T-helper 2 cell treated with Interferon-gamma antibody and Interleukin-4, amounts not matched to agents 100 ng/mL and 5 ng/mL, for 36 hours (primary cell): ENCODE measurements around the gene HCN2. TPM values are rescaled to one million over a fixed set of nuclear protein-coding genes. Genes with fewer than 3 reads are reported as not detected.

Experiments
- intact Hi-C: fragments of 100-400 bp; cut with micrococcal nuclease; formaldehyde crosslinking; loops from one replicate; pipeline ENCODE4 v1.15.1; 2023
- total RNA-seq: library from RNA; stranded (reverse); gene quantifications from 2 replicates; pipeline ENCODE4 v1.2.3, GENCODE V29; 2022

Gene HCN2
- total RNA-seq, 1 donor from 2014 or later: 1.5 TPM

DNA sequence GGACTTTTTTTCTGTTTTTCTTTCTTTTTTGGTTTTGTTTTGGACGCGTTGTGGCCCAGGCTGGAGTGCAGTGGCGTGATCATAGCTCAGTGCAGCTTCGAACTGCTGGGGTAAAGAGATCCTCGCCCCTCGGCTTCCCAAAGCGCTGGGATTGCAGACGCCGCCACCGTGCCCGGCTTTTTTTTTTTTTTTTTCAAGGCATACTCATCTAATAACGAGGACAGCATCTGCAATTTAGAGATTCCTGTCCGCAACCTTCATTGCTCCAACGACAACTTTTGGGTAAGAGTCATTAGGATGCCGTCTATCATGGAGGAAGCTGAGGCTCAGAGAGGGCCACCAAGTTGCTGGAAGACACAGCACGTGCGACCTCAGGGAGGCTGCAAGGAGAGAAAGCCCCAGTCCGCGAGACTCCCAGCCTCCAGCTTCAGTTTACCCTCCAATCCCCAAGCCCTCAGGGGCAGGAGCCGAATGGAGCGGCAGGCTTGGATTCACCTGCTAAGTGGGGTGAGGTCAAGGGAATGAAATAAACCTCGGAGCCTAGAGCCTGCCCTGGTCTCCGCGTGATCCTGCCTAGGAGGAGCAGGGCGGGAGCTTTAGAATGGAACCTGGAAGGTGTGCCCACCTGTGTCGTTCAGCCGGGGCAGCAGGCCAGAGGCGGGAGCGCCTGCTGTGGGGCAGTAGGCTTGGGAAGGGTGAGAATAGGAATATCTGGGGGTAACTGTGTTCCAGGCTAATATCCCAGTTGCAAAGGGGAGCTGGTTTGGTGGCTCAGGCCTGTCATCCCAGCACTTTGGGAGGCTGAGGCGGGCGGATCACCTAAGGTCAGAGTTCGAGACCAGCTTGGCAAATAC lies 44.3 kb downstream of the HCN2 start:
- intact Hi-C loops: loop anchor here (1.0 to 2.0 kb wide), 3 partner anchors 23 to 127 kb away; partner anchors contain the start of genes RNF126 and TPGS1

GRCh38 chr19:634975-635652 lies 45.4 kb downstream of the HCN2 start:
- intact Hi-C loops: no loop called here

- intact Hi-C loops: loop anchor here (1.0 kb wide), 1 partner anchor 41 kb away; no protein-coding TSS in a partner anchor
Measured at GRCh38 chr19:638906-639252, 49.2 kb downstream of the HCN2 start.

DNA sequence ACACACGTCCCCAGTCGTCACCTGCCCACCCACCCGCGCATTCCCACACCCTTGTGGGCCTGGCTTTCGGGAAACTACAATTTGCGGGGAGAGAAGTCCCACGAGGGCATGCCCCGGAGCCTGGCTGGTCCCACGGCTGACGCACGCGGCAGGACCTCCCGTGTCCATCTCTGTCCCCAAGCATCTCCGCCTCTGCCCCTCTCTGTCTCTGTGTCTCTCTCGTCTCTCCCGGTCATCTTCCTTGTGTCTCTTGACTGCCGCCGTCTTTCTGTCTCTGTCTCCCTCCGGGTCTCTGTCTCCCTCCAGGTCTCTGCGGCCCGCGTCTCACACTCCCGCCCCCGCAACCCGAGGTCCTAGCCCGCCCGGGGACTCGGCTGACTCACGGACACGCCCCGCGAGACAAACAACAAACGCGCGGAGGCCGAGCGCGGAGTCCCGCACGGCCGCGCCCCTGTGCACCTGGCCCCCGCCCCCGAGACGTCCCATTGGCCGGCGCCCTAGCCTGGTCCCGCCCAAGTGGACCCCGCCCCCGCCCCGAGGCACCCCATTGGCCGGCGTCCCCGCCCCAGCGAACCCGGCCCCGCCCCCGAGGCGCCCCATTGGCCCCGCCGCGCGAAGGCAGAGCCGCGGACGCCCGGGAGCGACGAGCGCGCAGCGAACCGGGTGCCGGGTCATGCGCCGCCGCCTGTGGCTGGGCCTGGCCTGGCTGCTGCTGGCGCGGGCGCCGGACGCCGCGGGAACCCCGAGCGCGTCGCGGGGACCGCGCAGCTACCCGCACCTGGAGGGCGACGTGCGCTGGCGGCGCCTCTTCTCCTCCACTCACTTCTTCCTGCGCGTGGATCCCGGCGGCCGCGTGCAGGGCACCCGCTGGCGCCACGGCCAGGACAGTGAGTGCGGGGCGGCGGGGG lies 49.8 kb downstream of the HCN2 start, which contains the start of gene FGF22:
Gene FGF22 (plus strand): TSS at position 627 of the 908 bp plus-strand sequence. CDS start 47 bp downstream, at position 674.
- intact Hi-C loops: loop anchor here (1.0 kb wide), 1 partner anchor 41 kb away; no protein-coding TSS in a partner anchor

- intact Hi-C loops: no loop called here
Measured at GRCh38 chr19:640161-640558, 50.5 kb downstream of the HCN2 start.

DNA sequence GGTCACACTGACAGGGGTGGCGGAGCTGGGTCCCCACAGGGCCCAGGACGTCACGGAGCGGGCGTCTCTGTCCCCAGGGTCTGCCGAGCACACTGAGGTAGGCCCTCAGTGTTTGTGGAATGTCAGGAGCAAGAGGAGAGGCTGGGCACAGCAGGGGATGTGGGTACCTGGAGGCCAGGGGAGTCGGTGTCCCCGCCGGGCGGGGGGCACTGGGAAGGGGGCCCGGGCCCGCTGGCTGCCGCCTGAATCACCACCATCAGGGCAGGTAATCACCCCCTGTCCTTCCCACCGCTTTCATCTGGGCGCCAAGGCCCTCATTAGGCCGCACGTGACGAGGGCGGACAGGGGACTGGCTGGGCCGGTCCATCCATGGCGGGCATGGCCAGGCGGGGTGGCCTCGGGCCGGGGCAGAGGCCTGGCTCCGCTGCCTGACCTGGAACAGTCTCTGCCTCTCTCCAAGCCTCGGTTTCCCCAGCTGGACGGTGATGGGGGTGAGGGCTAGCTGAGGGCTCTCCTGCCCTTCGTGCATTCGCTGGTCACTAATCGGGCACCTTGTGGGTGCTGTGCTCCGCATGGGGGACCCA lies 51.0 kb downstream of the HCN2 start:
- intact Hi-C loops: no loop called here

DNA sequence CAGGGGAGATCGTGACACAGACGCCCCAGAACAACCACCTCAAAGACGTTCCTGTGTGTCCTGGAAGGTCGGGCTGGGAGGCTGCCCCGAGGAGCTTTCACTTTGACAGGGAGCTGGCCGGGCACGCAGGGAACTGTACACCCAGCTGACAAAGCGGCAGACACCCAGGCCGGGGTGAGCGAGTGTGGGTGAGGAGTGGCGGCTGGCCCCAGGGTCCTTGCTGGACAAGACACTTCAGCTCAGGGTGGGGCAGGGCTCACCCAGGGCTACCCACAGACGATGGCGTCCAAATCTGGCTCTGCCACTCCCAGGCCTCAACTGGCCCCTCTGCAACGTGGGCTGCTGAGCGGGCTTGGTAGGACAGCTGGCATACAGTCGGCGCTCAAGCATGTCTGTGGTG lies 52.0 kb downstream of the HCN2 start:
- intact Hi-C loops: no loop called here

DNA sequence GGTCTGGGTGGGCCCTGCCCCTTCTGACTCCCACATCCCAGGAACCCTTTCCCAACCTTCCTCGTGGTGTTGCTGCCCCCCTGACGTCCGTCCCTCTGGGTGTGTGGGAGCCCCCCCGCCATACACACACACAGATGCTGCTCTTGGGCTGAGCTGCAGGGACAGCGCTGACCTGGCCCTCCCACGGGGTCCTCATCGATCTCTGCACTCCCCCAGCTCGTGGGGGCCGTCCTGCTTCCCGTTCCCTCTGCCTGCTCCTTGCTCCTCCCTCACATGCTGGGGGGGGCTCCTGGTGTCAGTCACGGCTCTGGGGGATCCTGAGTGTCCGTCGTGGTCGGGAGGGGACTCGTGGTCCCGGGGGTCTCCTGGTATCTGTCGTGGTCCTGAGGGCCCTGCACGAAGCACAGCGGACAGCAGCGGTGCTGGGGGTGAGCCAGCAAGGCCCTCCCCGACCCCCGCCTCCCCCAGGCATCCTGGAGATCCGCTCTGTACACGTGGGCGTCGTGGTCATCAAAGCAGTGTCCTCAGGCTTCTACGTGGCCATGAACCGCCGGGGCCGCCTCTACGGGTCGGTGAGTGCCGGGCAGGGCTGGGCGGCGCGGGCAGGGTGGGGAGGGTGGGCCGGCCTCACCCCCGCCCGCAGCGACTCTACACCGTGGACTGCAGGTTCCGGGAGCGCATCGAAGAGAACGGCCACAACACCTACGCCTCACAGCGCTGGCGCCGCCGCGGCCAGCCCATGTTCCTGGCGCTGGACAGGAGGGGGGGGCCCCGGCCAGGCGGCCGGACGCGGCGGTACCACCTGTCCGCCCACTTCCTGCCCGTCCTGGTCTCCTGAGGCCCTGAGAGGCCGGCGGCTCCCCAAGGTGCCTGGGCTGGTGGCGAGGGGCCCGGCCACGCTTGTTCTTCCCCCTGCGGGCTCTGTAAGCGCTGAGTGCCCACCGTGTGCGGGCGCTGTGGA lies 53.4 kb downstream of the HCN2 start:
- intact Hi-C loops: no loop called here

DNA sequence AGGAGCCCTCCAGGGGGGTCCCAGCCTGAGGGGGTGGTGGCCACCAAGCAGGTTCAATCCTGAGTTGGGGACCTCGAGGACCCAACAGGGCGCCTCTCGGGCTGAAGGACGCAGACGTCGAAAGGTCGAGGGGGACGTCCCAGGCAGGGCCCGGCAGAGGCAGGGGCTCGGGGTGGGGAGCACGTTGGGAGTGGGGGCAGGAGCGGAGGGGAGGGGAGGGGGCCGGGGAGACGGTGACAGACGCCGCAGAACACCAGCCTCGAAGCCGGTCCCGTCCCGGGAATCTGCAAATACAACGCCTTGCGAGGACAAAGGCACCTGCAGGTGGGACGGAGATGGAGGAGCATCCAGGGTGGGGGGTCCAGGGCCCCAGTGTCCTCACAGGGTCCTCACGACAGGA lies 54.1 kb downstream of the HCN2 start:
- intact Hi-C loops: no loop called here

GRCh38 chr19:644363-644762 lies 54.7 kb downstream of the HCN2 start:
- intact Hi-C loops: no loop called here

DNA sequence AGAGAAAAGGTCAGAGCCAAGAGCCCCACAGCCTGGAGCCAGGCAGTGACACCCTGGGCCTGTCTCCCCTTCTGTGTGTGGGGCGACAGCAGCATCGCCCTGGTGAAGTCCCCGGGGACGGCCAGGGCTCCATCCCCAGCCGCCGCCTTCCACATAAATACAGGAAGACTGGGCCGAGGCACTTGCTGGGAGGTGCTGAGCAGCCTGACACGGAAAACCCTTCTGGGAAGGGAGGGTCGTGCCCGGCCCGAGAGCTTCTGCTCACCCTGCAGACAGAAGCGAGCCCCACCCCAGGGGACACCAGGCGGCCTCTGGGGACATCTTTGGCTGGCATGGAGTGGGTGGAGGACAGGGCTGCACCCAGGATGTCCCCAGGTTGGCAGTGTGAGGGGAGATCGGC lies 55.1 kb downstream of the HCN2 start:
- intact Hi-C loops: no loop called here

DNA sequence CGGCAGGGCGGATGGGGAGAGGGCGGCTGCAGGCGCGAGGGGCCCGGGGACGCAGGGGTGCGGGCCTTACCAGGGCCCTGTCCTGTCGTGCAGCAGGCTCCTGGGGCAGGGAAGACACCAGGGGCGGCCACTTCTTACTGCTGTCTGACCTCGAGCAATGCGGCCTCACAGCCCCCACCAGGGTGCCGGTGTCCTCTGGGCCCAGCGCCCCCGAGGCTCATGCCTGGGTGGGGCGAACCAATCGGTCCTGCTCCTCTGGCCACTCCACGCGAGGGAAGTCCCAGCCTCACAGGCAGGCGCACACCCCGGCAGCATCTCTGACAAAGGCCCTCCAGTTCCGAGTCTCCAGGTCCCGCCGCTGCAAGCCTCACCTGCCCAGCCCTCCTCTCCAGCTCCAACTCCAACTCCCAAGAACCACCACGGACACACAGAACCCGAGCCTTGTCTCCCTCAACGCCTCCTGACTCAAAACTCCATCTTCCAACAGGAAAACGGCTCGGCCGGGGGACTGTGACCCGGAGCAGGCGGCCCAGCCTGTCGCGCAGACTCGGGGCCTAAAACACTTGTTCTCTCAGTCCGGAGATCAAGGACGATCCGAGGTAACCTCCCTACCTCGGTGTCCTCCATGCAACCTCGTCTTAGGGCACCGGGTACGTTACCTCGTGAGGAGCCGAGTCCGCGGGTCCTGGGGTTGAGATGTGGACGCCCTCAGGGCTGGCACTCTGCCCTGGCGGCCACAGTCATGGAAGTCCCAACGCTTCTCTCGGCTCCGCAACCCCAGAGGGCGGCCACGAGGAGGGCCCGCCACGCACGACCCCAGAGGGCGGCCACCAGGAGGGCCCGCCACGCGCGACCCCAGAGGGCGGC lies 56.5 kb downstream of the HCN2 start:
- intact Hi-C loops: no loop called here

GRCh38 chr19:646779-647565 lies 57.3 kb downstream of the HCN2 start:
- intact Hi-C loops: no loop called here

- intact Hi-C loops: no loop called here
Measured at GRCh38 chr19:647566-648284, 58.0 kb downstream of the HCN2 start.

DNA sequence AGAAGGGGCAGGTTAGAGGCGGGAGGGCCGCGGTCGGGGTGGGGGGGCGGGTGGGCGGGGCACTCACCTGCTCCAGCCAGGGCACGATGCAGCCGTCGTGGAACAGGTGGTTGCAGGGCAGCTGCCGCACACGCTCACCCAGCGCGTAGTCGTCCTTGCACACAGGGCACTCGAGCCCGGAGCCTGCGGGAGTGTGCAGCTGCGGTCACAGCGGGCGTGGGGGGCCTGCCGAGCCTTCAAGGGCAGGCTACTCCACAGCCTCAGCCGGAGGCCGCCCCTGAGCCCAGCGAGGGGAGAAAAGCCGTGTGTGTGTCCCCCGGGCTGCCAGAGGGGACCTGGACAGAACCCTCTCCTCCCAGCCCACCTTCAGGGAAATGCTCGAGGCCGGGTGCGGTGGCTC lies 58.6 kb downstream of the HCN2 start:
- intact Hi-C loops: no loop called here

- intact Hi-C loops: no loop called here
Measured at GRCh38 chr19:648904-649801, 59.5 kb downstream of the HCN2 start.
